AG04450 (cell line): Measurements from ENCODE around the gene C11orf58. TPM values are rescaled to one million over a fixed set of nuclear protein-coding genes. Genes with fewer than 3 reads are reported as not detected.

ENCODE experiments used
- CTCF ChIA-PET: fragments of 300-600, 350-600 bp; formaldehyde crosslinking; extraction: SDS; loops from one replicate; lab custom pipeline; 2022; ENCODE audit warnings: antibody characterized with exemption, inconsistent platforms; lab: Charles Lee
- POLR2A ChIA-PET: fragments of 350-600 bp; formaldehyde crosslinking; extraction: SDS; loops from one replicate; lab custom pipeline; 2021; ENCODE audit warnings: antibody characterized with exemption, inconsistent platforms; lab: Yijun Ruan, JAX
- DNase-seq: peaks from one replicate; pipeline ENCODE4 v3.0.0-alpha.2; 2011; ENCODE audit warnings: low read depth, low spot score
- H3K27ac ChIP-seq: one replicate; pipeline ENCODE4 v1.5.1; 2012; ENCODE audit warnings: low read depth, low read length, control low read depth
- H3K27me3 ChIP-seq: one replicate; pipeline ENCODE4 v1.6.0; 2012; ENCODE audit warnings: low read length; ENCODE audit not compliant: control insufficient read depth, insufficient read depth
- H3K4me3 ChIP-seq: 2 replicates; pipeline ENCODE4 v1.5.1; 2011; ENCODE audit warnings: mild to moderate bottlenecking, low read depth, low read length, control low read depth
- H3K9me3 ChIP-seq: 2 replicates; pipeline ENCODE4 v1.5.1; 2012; ENCODE audit warnings: low read length; ENCODE audit not compliant: control insufficient read depth, insufficient read depth
- polyA plus RNA-seq: library from polyadenylated mRNA; depleted of rRNA; stranded (reverse); fragments of >200 nt; gene quantifications from 2 replicates; pipeline ENCODE4 v1.2.3, GENCODE V29; 2011
- TF ChIP-seq, protein P1 (sequence below): IDR thresholded peaks from 2 replicates; pipeline ENCODE4 v1.5.1; 2011; ENCODE audit warnings: low read depth, low read length, control low read depth, inconsistent platforms

Gene C11orf58
- polyA plus RNA-seq, 1 experiment, result 215 TPM

DNA sequence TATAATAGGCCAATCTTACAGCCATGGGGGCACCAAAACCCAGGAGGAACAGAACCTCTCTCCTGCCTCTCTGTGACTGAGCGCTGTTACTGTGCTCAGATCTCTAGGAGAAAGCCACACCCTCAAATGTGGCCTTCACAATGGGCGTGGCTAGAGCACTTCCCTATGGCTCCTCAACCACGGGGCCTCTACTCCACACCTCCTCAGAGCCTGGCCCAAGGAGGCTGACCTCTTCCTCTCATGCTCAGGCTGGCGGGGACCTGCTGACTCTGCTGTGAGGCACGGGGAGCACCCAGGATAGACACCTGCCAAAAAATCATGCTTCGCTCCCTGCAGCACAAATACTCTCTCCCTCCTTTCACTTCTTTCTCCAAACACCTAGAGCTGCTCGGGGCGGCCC, 41.0 kb downstream of the C11orf58 start:
- TF ChIP-seq, protein P1, sequence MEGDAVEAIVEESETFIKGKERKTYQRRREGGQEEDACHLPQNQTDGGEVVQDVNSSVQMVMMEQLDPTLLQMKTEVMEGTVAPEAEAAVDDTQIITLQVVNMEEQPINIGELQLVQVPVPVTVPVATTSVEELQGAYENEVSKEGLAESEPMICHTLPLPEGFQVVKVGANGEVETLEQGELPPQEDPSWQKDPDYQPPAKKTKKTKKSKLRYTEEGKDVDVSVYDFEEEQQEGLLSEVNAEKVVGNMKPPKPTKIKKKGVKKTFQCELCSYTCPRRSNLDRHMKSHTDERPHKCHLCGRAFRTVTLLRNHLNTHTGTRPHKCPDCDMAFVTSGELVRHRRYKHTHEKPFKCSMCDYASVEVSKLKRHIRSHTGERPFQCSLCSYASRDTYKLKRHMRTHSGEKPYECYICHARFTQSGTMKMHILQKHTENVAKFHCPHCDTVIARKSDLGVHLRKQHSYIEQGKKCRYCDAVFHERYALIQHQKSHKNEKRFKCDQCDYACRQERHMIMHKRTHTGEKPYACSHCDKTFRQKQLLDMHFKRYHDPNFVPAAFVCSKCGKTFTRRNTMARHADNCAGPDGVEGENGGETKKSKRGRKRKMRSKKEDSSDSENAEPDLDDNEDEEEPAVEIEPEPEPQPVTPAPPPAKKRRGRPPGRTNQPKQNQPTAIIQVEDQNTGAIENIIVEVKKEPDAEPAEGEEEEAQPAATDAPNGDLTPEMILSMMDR, result no peak
- peaks cover 5% of the 10 kb centered on the region for H3K27me3 ChIP-seq
- ChIA-PET CTCF (no interaction called here), POLR2A (interaction anchor here (0.6 kb wide), 1 partner anchor 31 kb away, joined by 6 read pairs; no protein-coding TSS in a partner anchor)
- H3K4me3 ChIP-seq, result no peak overlapping the region
- no peaks in the 10 kb centered on the region for H3K9me3 ChIP-seq
- H3K27ac ChIP-seq, result no peak overlapping the region
- no peak for DNase-seq

DNA sequence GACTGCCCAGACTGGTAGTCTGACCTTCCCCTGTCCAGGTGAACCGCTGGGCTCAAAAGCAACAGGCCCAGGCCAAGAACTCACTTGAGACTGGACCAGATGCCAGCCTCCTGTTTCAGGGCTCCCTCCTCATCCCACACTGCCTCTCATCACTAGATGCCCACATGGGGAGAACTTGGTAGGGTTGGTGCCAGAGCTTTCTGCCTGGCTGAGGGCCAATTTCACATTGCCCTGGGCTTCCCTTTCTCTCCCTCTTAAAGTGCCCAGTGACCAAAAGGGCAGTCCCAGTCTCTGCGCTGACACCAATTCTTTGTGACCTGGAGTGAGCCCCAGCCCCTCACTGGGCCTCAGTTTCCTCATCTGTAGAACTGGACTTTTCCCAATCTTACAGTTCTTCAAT, 41.7 kb downstream of the C11orf58 start:
- DNase-seq, result no peak
- H3K4me3 ChIP-seq, result no peak overlapping the region
- ChIA-PET POLR2A (interaction anchor here (0.6 kb wide), 1 partner anchor 32 kb away, joined by 6 read pairs; no protein-coding TSS in a partner anchor), CTCF (no interaction called here)
- peaks cover 7% of the 10 kb centered on the region for H3K27me3 ChIP-seq
- no peaks in the 10 kb centered on the region for H3K9me3 ChIP-seq
- TF ChIP-seq, protein P1, result no peak
- H3K27ac ChIP-seq, result no peak overlapping the region

DNA sequence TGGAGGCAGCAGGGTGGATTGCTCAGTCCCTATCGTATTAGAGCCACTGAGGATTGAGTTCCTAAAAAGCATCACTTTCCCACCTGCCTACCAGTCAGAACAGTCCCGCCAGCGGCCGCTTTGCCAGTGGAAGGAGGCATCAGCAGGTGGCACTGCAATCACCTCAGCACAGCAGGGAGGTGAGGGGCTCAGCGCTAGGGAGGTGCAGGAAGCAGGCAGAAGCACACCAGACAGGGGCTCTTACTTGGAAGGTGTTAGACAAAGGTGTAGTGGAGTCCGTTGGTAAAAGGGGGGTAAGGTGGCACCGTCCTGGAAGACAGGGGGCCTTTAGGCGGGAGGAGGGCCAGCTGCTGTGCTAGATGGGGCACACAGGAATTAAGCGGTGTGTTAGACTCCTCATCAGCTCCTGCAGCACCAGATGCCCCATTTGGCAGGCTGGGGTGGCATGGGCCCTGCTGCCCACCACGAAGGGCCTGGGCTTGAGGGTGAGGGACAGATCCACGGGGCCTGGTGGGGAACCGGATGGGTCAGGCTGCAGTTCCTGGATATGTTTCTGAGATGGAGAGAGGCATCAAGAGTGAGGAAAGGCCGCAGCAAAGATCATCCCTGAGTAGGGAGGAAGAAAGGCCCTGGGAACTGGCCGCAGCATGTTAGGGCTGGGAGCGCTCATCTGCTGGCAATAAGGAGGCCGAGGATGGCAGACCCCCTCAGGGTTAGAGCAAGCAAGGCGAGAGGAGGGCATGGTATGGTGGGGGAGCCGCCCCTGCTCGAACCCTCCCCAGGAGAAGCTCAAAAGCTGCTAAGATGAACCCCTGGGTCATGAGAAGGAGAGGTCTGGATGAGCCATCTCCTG, 42.5 kb downstream of the C11orf58 start:
- CTCF ChIA-PET, result no interaction called here
- no peak for DNase-seq
- peaks cover 2% of the 10 kb centered on the region for H3K27me3 ChIP-seq
- TF ChIP-seq, protein P1, result no peak
- POLR2A ChIA-PET, result no interaction called here
- H3K9me3 ChIP-seq, result no peaks in the 10 kb centered on the region
- no peak overlapping the region for H3K4me3 ChIP-seq
- no peak overlapping the region for H3K27ac ChIP-seq

DNA sequence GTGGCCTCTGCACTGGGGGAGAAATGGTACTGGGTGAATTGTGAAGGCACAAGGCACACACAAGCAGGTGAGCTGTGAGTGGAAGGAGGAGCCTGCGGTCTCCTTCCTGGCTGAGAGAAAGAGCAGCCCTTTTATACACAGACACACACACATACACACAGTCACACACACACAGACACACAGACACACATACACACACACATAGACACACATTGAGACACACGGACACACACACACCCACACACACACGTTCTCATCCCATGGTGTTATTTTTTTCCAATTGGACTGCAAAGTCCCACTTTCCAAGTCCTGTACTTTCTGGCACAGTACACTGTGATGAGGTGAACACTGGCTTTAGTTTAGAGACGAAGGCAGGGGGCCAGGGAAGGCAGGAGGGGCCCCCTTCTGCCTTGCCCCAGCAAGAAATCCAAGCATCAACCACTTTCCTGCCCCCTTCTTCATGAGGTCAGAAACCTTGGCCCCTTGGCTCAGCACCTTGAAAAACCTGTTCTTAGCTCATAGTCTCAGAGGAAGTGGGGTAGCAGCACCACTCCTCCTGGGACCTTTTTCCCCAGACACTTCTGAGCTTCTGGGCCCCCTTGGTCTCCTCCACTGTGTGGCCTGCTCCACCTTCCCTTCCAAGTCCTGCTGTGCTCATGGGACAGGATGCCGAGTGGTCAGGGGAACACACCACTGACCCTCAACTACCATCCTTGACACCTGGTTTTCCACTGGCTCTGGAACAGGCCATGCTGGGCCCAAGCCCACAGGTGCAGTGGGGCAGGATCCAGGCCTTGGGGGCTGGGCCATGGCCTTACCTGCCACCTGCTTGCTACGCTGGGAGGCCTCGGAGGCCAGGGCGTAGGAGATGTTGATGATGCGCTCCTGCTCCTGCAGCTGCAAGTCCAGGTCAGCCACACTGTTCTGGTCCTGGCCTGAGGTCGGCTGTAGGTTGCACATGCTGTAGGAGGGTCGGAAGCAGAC, 43.8 kb downstream of the C11orf58 start:
- Histone ChIP-seq H3K27me3 (peaks cover 2% of the 10 kb centered on the region), H3K27ac (no peak overlapping the region), H3K9me3 (no peaks in the 10 kb centered on the region), H3K4me3 (no peak overlapping the region)
- no peak for DNase-seq
- TF ChIP-seq, protein P1, result no peak
- CTCF ChIA-PET, result no interaction called here
- POLR2A ChIA-PET, result no interaction called here
